GM12874 (cell line): Measurements from ENCODE around the gene TTC22.

Experiments used
- TF ChIP-seq, protein P1 (sequence below): IDR thresholded peaks from 2 replicates; pipeline ENCODE4 v1.5.1; 2011; ENCODE audit warnings: low read depth, mild to moderate bottlenecking, control low read depth, low read length, moderate library complexity; ENCODE audit not compliant: insufficient read depth

TTC22 gene

GRCh38 chr1:54846301-54846700 is 45.2 kb upstream of the TTC22 start:
- TF ChIP-seq, protein P1, sequence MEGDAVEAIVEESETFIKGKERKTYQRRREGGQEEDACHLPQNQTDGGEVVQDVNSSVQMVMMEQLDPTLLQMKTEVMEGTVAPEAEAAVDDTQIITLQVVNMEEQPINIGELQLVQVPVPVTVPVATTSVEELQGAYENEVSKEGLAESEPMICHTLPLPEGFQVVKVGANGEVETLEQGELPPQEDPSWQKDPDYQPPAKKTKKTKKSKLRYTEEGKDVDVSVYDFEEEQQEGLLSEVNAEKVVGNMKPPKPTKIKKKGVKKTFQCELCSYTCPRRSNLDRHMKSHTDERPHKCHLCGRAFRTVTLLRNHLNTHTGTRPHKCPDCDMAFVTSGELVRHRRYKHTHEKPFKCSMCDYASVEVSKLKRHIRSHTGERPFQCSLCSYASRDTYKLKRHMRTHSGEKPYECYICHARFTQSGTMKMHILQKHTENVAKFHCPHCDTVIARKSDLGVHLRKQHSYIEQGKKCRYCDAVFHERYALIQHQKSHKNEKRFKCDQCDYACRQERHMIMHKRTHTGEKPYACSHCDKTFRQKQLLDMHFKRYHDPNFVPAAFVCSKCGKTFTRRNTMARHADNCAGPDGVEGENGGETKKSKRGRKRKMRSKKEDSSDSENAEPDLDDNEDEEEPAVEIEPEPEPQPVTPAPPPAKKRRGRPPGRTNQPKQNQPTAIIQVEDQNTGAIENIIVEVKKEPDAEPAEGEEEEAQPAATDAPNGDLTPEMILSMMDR: no peak

GRCh38 chr1:54845772-54846171 is 44.6 kb upstream of the TTC22 start:
- TF ChIP-seq, protein P1: no peak

GRCh38 chr1:54844564-54844963 is 43.4 kb upstream of the TTC22 start:
- TF ChIP-seq, protein P1: no peak

- TF ChIP-seq, protein P1: no peak
Measured at GRCh38 chr1:54843449-54843848, 42.3 kb upstream of the TTC22 start.

DNA sequence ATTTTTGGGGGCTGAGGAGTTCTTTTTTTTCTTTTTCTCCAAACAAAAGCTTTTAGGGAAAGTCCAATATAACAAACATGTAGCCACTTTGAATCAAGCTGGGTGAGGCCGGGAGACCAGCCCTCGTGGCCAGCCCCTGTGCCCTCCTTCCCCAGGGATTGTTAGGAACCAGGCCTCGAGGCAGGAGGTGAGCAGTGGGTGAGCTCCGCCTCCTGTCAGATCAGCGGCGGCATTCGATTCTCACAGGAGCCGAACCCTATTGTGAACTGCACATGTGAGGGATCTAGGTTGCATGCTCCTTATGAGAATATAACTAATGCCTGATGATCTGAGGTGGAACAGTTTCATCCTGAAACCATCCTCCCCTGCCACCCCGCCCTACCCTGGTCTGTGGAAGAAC is 41.8 kb upstream of the TTC22 start:
- TF ChIP-seq, protein P1: no peak

- TF ChIP-seq, protein P1: no peak
Measured at GRCh38 chr1:54842206-54842915, 41.2 kb upstream of the TTC22 start.

DNA sequence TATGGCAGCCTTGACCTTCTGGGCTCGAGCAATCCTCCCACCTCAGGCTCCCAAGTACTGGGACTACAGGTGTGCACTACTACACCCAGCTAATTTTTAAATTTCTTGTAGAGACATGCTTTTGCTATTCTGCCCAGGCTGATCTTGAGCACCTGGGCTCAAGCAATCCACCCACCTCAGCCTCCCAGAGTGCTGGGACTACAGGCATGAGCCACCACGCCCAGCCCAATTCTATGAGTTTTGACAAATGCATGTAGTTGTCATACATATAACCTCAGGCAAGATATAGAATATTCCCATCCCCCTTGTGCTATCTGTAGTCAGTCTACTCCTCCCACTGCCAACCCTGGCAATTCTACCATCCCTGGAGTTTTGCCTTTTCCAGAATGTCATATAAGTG is 38.7 kb upstream of the TTC22 start:
- TF ChIP-seq, protein P1: no peak
